CD14-positive monocyte (primary cell): ENCODE results near the gene KCNQ1. TPM values are rescaled to one million over a fixed set of nuclear protein-coding genes. Genes with fewer than 3 reads are reported as not detected.
A peak's percentile ranks its signal among the peaks of the same experiment; 100 is the strongest.

Experiments used
- DNase-seq, 3 donors: peaks; one replicate each; pipeline ENCODE4 v3.0.0-alpha.2; 2011 to 2022
- H2AFZ ChIP-seq: 2 replicates; pipeline ENCODE4 v1.6.0; 2012; ENCODE audit warnings: mild to moderate bottlenecking, low read depth, low read length, inconsistent platforms; ENCODE audit not compliant: insufficient read depth, poor library complexity, severe bottlenecking
- H3K27ac ChIP-seq, 2 donors: 1 replicate in 1 of 2; 2 replicates in 1 of 2; pipeline ENCODE4 v1.5.1; 2012 to 2013; ENCODE audit warnings: low read length in 2 of 2, control low read depth in 1 of 2, inconsistent platforms in 1 of 2, low read depth in 1 of 2, mild to moderate bottlenecking in 1 of 2
- H3K27me3 ChIP-seq, 2 donors: one replicate each; pipeline versions ENCODE4 v1.6.0 to v1.6.1; 2011 to 2013; ENCODE audit warnings: low read length in 2 of 2; ENCODE audit not compliant: control insufficient read depth in 2 of 2, insufficient read depth in 2 of 2
- H3K36me3 ChIP-seq, 2 donors: replicated peaks in 1 of 2; 1 replicate in 1 of 2; 2 replicates in 1 of 2; pipeline versions ENCODE4 v1.5.1 to v1.6.1; 2012 to 2013; ENCODE audit warnings: low read length in 2 of 2, control low read depth in 1 of 2, inconsistent platforms in 1 of 2, mild to moderate bottlenecking in 1 of 2; ENCODE audit not compliant: insufficient read depth in 2 of 2, control insufficient read depth in 1 of 2
- H3K4me1 ChIP-seq, 2 donors: 1 replicate in 1 of 2; 2 replicates in 1 of 2; pipeline versions ENCODE4 v1.5.1 to v1.6.1; 2012 to 2013; ENCODE audit warnings: low read length in 2 of 2, control low read depth in 1 of 2, inconsistent platforms in 1 of 2, mild to moderate bottlenecking in 1 of 2, moderate library complexity in 1 of 2; ENCODE audit not compliant: insufficient read depth in 2 of 2, control insufficient read depth in 1 of 2
- H3K4me2 ChIP-seq: replicated peaks from 2 replicates; pipeline ENCODE3; 2012; ENCODE audit warnings: low read length, moderate library complexity, mild to moderate bottlenecking; ENCODE audit not compliant: poor library complexity, severe bottlenecking; ENCODE audit errors: extremely low read depth
- H3K4me3 ChIP-seq, 3 experiments: fragments of 200-600 bp in 1 of 3; sonication (generic) in 1 of 3; replicated peaks in 1 of 3; 1 replicate in 2 of 3; 2 replicates in 1 of 3; pipeline ENCODE4 v1.5.1; 2011 to 2013; ENCODE audit warnings: low read length in 3 of 3, mild to moderate bottlenecking in 3 of 3, control low read depth in 2 of 3, low read depth in 2 of 3, inconsistent platforms in 1 of 3, moderate library complexity in 1 of 3
- H3K79me2 ChIP-seq: 2 replicates; pipeline ENCODE4 v1.6.0; 2012; ENCODE audit warnings: mild to moderate bottlenecking, control low read depth, inconsistent platforms, low read length, moderate library complexity; ENCODE audit not compliant: insufficient read depth
- H3K9ac ChIP-seq: 2 replicates; pipeline ENCODE4 v1.6.0; 2017; ENCODE audit warnings: low read length, mild to moderate bottlenecking; ENCODE audit not compliant: insufficient read depth, poor library complexity, severe bottlenecking
- H3K9me3 ChIP-seq, 2 donors: replicated peaks in 1 of 2; 1 replicate in 1 of 2; 2 replicates in 1 of 2; pipeline versions ENCODE4 v1.5.1 to v1.6.1; 2012 to 2013; ENCODE audit warnings: low read length in 2 of 2, control low read depth in 1 of 2; ENCODE audit not compliant: control insufficient read depth in 1 of 2, insufficient read depth in 1 of 2
- H4K20me1 ChIP-seq: 2 replicates; pipeline ENCODE4 v1.6.0; 2012; ENCODE audit warnings: mild to moderate bottlenecking, low read length, control low read depth, moderate library complexity; ENCODE audit not compliant: insufficient read depth
- H3K27ac Mint-ChIP-seq, 7 donors: one replicate each; pipeline ENCODE4 v1.8.0; 2020; ENCODE audit warnings: mild to moderate bottlenecking in 7 of 7, mixed read lengths in 7 of 7, moderate library complexity in 6 of 7, inconsistent platforms in 2 of 7
- H3K27me3 Mint-ChIP-seq, 3 donors: one replicate each; pipeline ENCODE4 v1.8.0; 2021 to 2022; ENCODE audit warnings: low read depth in 3 of 3, mild to moderate bottlenecking in 3 of 3, mixed read lengths in 3 of 3, moderate library complexity in 3 of 3, inconsistent platforms in 1 of 3
- H3K36me3 Mint-ChIP-seq, 2 donors: one replicate each; pipeline ENCODE4 v1.8.0; 2020; ENCODE audit warnings: mixed read lengths in 2 of 2, inconsistent platforms in 1 of 2, mild to moderate bottlenecking in 1 of 2
- H3K4me1 Mint-ChIP-seq: one replicate; pipeline ENCODE4 v1.8.0; 2020; ENCODE audit warnings: mild to moderate bottlenecking, mixed read lengths
- H3K4me3 Mint-ChIP-seq, 2 donors: one replicate each; pipeline ENCODE4 v1.8.0; 2020; ENCODE audit warnings: mild to moderate bottlenecking in 2 of 2, mixed read lengths in 2 of 2, moderate library complexity in 1 of 2
- H3K9me3 Mint-ChIP-seq, 7 donors: one replicate each; pipeline ENCODE4 v1.8.0; 2020 to 2022; ENCODE audit warnings: mixed read lengths in 7 of 7, mild to moderate bottlenecking in 6 of 7, moderate library complexity in 6 of 7, inconsistent platforms in 2 of 7
- CTCF ChIP-seq: fragments of 200-600 bp; IDR thresholded peaks from one replicate; pipeline ENCODE4 v1.8.0; 2022; ENCODE audit warnings: antibody characterized with exemption, mild to moderate bottlenecking
- WGBS: methylation state at CpG from one replicate; pipeline ENCODE4 v1.1.5; 2013; ENCODE audit warnings: missing lambda C conversion rate; ENCODE audit not compliant: insufficient coverage; 5-methylcytosine and 5-hydroxymethylcytosine counted together
- intact Hi-C, 2 donors: fragments of 100-400 bp; cut with micrococcal nuclease; formaldehyde crosslinking; loops; one replicate each; pipeline versions ENCODE4 v1.15.0 to v1.15.1; 2023
- polyA plus RNA-seq, 3 donors: library from polyadenylated mRNA; depleted of rRNA in 1 of 3; unstranded in 2 of 3; stranded (reverse) in 1 of 3; fragments of 300-500 nt in 2 of 3; fragments of >200 nt in 1 of 3; fragmentation: Illumina TruSeq in 2 of 3; gene quantifications; 1 replicate in 2 of 3; 2 replicates in 1 of 3; pipeline ENCODE4 v1.2.3, GENCODE V29; 2012 to 2021

KCNQ1 gene
- polyA plus RNA-seq, 3 donors = 14.9 to 31.8 (median 21.6) TPM

- DNase-seq = no peak
- Histone ChIP-seq H3K36me3 (peaks cover 19 to 23% of the 10 kb centered on the region in 2 donors), H3K27me3 (no peaks in the 10 kb centered on the region), H4K20me1 (peaks cover 17% of the 10 kb centered on the region), H3K9me3 (no peaks in the 10 kb centered on the region), H3K9ac (no peak overlapping the region), H3K27ac (peak overlapping the region in 1 of 2 donors; percentile 89), H3K79me2 (peaks cover 32% of the 10 kb centered on the region), H3K4me2 (peak overlapping the region; percentile 92), H2AFZ (no peak overlapping the region), H3K4me3 (peak overlapping the region in 1 of 3 experiments; percentile 98), H3K4me1 (peaks cover 21 to 26% of the 10 kb centered on the region in 2 donors)
- H3K4me1 Mint-ChIP-seq = peaks cover 18% of the 10 kb centered on the region
- peak overlapping the region in 1 of 7 donors; percentile 8 for H3K27ac Mint-ChIP-seq
- TF ChIP-seq CTCF = no peak
- no peaks in the 10 kb centered on the region for H3K9me3 Mint-ChIP-seq
- H3K36me3 Mint-ChIP-seq = peaks cover 17 to 29% of the 10 kb centered on the region in 2 donors
- intact Hi-C loops = loop anchor here (5.0 kb wide), 1 partner anchor 135 kb away; no protein-coding TSS in a partner anchor
- peak overlapping the region in 1 of 2 donors; percentile 17 for H3K4me3 Mint-ChIP-seq
- WGBS = 97% methylated on average over 11 of the region's 13 CpGs
- H3K27me3 Mint-ChIP-seq = peaks cover 0 to 1% (median 0%) of the 10 kb centered on the region in 3 donors
Observed at GRCh38 chr11:2402106-2402505, 42.7 kb upstream of the KCNQ1 start.

- H3K9ac ChIP-seq = no peak overlapping the region
- peaks cover 18% of the 10 kb centered on the region for H3K4me1 Mint-ChIP-seq
- H3K4me2 ChIP-seq = no peak overlapping the region
- TF ChIP-seq CTCF = no peak
- no peak overlapping the region for H3K27ac ChIP-seq
- no peak overlapping the region for H3K27ac Mint-ChIP-seq
- H3K36me3 ChIP-seq = peaks cover 19 to 23% of the 10 kb centered on the region in 2 donors
- peaks cover 21 to 26% of the 10 kb centered on the region in 2 donors for H3K4me1 ChIP-seq
- H4K20me1 ChIP-seq = peaks cover 17% of the 10 kb centered on the region
- no peaks in the 10 kb centered on the region for H3K27me3 ChIP-seq
- no peak overlapping the region for H2AFZ ChIP-seq
- H3K9me3 ChIP-seq = no peaks in the 10 kb centered on the region
- intact Hi-C loops = loop anchor here (5.0 kb wide), 1 partner anchor 136 kb away; no protein-coding TSS in a partner anchor
- H3K36me3 Mint-ChIP-seq = peaks cover 15 to 27% of the 10 kb centered on the region in 2 donors
- H3K4me3 ChIP-seq = no peak overlapping the region
- H3K9me3 Mint-ChIP-seq = no peaks in the 10 kb centered on the region
- peaks cover 0 to 2% (median 0%) of the 10 kb centered on the region in 3 donors for H3K27me3 Mint-ChIP-seq
- no peak for DNase-seq
- peaks cover 32% of the 10 kb centered on the region for H3K79me2 ChIP-seq
- no peak overlapping the region for H3K4me3 Mint-ChIP-seq
- WGBS = 95% methylated on average over 25 of the region's 31 CpGs
Observed at GRCh38 chr11:2402890-2403645, 41.7 kb upstream of the KCNQ1 start.
